A549 (cell line): ENCODE results near the gene C11orf68.

ENCODE experiments used
- CBX2 ChIP-seq: fragments of 200-600 bp; sonication (generic); IDR thresholded peaks from 2 replicates; pipeline ENCODE4 v1.6.1; 2016; ENCODE audit warnings: low read depth, mild to moderate bottlenecking, borderline replicate concordance
- CTCF ChIP-seq: fragments of >200 bp; sonication (Bioruptor Twin); formaldehyde crosslinking; IDR thresholded peaks from 3 replicates; pipeline ENCODE4 v1.5.1; 2016
- EP300 ChIP-seq, 2 experiments: fragments of >200 bp; sonication (Bioruptor Twin); formaldehyde crosslinking; IDR thresholded peaks; 2 replicates in 1 of 2; 3 replicates in 1 of 2; pipeline ENCODE4 v1.6.1; 2016 to 2017
- HDAC2 ChIP-seq: fragments of 200-600 bp; sonication (generic); IDR thresholded peaks from 2 replicates; pipeline ENCODE4 v1.6.1; 2016
- KDM1A ChIP-seq: fragments of 200-600 bp; sonication (generic); IDR thresholded peaks from 2 replicates; pipeline ENCODE4 v1.6.1; 2016; ENCODE audit warnings: low read depth, mild to moderate bottlenecking
- POLR2A ChIP-seq: IDR thresholded peaks from 2 replicates; pipeline ENCODE4 v1.6.1; 2012; ENCODE audit warnings: mild to moderate bottlenecking, low read length
- RFX5 ChIP-seq: fragments of 450-650 bp; IDR thresholded peaks from 2 replicates; pipeline ENCODE4 v1.7.1; 2014; ENCODE audit warnings: antibody characterized with exemption, mild to moderate bottlenecking, moderate library complexity
- SREBF2 ChIP-seq: fragments of 450-650 bp; IDR thresholded peaks from 2 replicates; pipeline ENCODE4 v1.6.1; 2014; ENCODE audit warnings: mild to moderate bottlenecking, moderate library complexity
- TF ChIP-seq, protein P1 (sequence below): fragments of 450-650 bp; IDR thresholded peaks from 2 replicates; pipeline ENCODE4 v1.6.1; 2014; ENCODE audit warnings: antibody characterized with exemption

GRCh38 chr11:65906602-65907001 lies 12.3 kb downstream of the C11orf68 start:
- TF ChIP-seq CTCF (no peak), RFX5 (no peak), SREBF2 (no peak), KDM1A (no peak), EP300 (IDR thresholded peaks at IDR 0.05) (no peak), POLR2A (no peak), HDAC2 (no peak), CBX2 (no peak)
- TF ChIP-seq, protein P1, sequence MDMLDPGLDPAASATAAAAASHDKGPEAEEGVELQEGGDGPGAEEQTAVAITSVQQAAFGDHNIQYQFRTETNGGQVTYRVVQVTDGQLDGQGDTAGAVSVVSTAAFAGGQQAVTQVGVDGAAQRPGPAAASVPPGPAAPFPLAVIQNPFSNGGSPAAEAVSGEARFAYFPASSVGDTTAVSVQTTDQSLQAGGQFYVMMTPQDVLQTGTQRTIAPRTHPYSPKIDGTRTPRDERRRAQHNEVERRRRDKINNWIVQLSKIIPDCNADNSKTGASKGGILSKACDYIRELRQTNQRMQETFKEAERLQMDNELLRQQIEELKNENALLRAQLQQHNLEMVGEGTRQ = no peak
